ENCODE results near the gene SPOCK2.
A peak's percentile ranks its signal among the peaks of the same experiment; 100 is the strongest.

SPOCK2 gene

DNA sequence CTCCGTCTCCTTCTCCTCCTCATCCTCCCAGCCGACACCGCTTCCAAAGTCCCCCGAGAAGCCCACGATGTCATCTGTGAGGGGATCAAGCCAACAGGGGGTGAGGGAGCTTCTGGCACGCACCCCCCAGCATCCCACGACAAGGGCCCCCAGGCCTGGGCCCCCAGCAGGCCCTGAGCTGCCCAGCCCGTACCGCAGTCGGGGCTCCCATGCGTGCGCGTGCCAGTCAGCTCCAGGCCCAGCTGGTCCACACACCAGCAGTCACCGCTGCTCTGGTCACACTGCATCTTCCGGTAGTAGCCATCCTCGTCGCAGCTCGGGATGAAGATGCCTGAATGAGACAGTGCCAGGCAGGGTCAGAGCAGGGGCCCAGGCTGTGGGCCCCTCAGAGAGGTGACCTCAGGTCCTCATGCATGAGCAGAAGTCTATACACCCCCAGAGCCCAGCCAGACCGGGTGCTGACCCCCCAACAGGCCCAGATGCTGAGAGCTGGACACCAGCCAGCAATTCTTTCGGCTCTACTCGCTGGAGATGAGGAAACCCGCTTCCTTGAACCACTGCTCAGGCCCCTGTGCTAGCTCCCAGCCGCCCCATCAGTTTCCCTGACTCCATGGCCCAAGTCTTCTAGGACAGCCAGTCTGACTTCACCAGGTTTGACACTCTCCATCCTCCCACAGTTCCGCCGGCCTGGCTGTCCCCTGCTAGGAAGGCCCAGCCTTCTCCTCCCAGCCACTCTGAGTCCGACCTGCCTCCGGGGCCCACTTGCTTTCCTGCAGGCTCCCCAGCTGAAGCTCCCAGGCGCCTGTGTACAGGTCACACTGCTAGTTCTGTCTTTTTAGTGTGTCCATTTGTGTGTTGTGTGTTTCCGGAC is 25.3 kb downstream of the SPOCK2 start:
- no peak for DNase-seq
- in situ Hi-C loops (cut with MboI; ENCODE audit: low pct_unique_long_range_greater_than_20kb, low sequenced_read_pairs) = no loop called here

DNA sequence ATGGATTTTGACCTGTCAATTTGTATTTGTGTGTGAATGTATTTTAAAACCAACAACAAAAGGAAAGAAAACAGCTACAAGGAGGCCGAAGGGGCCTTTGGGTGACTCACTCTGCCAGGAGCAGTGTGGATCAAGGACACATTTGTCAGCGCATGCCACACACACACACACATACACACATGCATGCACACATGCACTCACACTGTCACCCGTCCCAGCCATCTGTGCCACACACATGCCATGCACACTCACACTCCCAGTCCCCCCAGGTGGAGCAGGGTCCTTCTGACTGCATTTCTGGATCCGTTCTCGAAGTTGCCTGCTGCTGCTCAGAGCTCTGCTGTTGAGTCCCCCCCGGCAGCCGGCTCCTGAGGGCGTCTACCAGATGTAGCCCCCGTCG is 26.0 kb downstream of the SPOCK2 start:
- in situ Hi-C loops (cut with MboI; ENCODE audit: low pct_unique_long_range_greater_than_20kb, low sequenced_read_pairs) = no loop called here
- DNase-seq = no peak

DNA sequence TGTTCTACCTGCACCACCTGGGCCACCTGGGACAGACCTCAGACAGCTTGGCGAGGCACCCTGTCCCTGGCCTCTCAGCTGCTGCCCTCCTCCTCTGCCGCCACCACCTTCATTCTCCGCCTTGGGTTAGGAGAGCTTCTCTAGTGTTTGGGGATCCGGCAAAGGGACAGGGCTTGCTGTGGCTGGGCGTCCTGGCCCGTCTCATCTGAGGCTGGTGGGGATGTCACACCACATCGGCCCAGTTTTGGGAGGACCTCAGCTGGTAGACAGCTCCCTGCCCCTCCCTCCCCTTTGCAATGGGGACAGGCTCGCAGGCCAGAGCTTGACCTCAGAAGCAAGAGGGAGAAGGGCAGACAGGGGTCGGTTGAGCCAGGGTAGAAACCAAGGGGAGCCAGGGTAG is 26.4 kb downstream of the SPOCK2 start:
- in situ Hi-C loops (cut with MboI; ENCODE audit: low pct_unique_long_range_greater_than_20kb, low sequenced_read_pairs) = no loop called here

DNA sequence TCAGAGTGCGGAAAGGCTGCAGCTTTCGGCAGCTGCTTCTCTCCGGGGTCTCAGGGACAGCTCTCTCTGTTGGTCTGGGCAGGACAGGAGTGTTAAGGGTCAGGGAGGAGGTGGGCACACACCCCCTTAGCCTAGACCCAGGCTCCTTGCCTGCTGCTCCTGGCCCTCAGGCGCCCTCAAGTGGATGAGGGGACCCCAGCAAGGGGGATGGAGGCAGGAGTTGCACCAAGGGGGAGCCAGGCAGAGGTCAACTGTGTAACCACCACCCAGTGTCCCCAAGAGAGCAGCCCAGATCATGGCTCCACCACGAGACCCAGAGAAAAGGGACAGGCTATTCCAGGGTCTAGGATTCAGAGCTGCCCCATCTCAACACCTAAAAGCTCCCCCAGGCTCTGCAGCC is 26.9 kb downstream of the SPOCK2 start:
- in situ Hi-C loops (cut with MboI; ENCODE audit: low pct_unique_long_range_greater_than_20kb, low sequenced_read_pairs) = no loop called here

More for the DNA sequence above, 26.4 kb downstream of the SPOCK2 start:
- no peak for DNase-seq

DNA sequence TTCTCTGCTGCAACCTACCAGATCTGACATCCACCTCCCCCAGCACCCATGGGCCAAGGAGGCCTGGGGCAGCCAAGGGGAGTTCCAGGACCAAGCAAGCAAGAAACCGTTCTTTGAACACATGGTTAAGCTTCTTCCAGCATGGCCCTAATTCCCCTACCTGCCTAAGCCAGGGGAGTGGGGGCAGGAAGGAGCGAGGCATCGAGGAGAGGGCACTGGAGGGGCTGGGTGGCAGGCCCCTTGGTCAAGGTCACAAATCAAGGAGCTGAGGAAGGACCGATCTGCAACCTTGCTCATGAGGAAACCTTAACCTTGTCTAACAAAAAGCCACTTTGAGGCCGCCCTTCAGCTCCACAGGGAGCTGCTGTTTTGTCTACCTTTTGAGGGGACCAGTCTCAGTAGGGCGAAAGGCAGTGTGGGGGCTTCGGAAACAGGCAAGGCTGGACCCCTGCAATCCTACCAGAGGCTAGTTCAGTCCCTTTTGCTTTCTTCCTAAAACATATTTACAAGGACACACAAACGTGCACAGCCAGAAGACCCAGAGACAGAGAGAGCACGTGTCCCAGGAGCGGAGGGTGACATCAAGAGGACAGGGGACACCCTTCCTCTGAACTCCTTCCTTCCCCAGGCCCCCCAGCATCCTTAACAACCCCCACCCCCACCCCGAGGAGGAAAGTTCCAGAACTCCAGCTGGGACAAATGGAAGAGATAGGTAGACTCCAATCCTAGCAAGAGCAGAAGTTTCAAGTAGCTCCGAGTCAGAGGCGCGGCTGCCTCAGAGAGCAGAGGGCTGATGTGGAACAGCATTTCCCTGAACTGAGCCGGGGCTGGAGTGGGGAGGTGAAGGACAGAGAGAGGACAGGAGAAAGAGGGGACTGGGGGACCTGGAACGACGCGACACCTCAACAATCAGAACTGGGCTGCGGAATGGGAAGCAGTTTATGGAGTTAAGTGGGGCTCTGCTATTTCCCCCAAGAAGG is 28.2 kb downstream of the SPOCK2 start:
- in situ Hi-C loops (cut with MboI; ENCODE audit: low pct_unique_long_range_greater_than_20kb, low sequenced_read_pairs) = no loop called here
- no peak for DNase-seq

More for the DNA sequence above, 26.9 kb downstream of the SPOCK2 start:
- no peak for DNase-seq

DNA sequence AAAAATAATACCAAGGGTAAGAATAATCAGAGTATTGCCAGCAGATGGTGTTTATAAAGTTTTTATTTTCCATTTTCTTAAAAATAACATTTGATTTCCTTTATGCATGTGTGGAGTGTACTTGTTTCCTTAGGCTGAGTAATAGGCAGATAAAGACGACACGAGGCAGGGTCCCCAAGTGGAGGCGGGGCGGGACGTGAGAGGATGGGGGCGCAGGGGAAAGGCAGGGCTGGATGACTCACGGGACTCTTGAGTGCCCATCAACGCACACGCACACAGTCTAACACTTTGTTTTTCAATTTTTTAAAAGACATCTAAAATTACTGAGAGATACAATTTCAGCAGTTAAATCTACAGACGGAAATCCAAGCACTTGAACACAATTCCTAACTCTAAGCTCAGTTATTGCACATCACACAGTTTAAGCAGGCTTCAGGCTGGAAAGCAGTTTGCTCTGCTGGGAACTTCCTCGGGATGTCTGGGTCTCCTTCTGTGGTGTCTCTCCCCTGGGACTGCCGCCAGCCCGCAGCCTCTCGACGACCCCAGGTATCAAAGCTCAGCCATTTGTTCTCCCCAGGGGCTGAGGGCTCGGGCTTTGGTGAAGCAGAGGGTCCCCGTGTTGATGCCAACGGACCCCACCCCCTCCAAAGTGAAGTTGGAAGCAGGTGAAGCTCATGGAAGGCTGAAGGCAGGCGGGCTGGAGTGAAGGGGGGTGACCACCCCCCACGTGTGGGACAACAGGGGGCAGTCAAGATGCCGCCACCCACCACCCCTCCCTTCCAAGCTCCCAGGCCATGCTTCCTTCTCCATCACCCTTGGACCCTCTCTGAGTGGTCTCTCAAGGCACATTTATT is 29.1 kb downstream of the SPOCK2 start:
- DNase-seq = no peak
- in situ Hi-C loops (cut with MboI; ENCODE audit: low pct_unique_long_range_greater_than_20kb, low sequenced_read_pairs) = no loop called here

DNA sequence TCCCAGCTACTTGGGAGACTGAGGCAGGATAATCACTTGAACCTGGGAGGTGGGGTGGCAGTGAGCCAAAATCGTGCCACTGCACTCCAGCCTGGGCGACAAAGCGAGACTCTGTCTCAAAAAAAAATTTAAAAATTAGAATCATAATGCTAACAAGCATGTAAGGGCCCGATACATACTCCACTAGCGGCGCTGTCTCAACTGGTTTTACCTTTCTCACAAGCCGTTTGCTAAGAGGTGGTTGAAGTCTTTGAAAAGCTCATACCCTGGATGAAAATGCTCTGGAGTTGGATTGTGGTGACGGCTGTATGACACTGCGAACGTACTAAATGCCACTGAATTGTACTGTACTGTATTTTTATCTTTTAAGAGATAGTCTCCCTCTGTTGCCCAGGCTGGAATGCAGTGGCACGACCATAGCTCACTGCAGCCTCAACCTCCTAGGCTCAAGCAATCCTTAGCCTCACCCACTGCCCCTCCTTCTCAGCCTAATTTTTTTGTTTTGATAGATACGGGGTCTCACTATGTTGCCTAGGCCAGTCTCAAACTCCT is 29.9 kb downstream of the SPOCK2 start:
- no peak for DNase-seq

DNA sequence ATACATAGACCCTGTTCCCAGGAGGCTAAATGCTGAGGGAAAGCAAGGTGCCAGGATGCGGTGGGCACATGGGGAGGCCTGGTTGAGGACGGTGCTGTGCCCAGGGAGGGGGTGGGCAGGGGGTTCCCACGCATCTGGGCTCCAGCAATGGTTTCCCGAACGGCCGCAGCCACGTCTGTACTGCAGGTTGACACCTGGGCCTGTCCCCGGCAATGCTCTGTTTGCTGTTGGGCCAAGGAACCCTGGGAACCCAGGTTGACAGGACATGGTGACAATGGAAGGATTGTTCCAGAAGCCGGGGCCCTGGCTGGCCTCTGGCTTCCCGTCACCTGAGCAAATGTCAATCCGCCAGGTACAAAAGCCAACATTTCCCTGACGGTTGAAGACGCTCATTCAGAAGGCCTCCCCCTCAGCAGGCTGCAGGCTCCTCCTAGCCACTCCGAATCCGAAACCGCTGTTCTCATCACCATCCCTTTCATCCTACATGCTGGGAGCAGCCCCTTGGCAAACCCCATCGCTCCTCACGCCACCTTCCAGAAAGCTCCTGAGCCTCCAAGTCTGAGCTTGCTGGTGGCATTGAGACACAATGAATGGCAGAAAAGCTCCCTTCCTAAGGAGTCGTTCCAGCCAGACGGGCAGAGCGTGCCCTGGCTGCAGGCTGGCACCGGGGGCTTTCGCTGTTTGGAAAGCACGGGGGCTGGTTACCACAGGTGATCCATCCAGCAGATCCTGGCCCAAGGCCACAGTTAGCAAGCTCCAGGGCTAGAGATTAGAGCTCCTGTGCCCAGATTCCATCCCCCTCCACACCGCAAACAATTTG is 31.2 kb downstream of the SPOCK2 start:
- in situ Hi-C loops (cut with MboI; ENCODE audit: low pct_unique_long_range_greater_than_20kb, low sequenced_read_pairs) = no loop called here

More for the DNA sequence above, 29.9 kb downstream of the SPOCK2 start:
- in situ Hi-C loops (cut with MboI; ENCODE audit: low pct_unique_long_range_greater_than_20kb, low sequenced_read_pairs) = no loop called here

DNA sequence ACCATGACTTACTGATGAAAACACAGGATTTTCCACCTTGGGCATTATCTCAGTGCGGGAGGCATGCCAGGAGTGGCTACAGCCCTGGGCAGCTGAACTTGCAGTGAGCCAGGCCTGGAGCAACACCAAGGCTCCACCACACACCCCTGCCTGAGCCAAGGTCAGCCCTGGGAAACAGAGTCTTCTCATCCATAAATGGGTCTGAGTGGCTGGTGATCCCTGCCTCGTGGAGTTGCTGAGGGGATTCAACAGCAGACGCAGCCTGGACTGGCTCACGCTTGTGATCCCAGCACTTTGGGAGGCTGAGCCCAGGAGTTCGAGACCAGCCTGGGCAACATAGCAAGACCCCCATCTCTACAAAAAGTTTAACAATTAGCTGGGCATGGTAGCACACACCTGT is 32.2 kb downstream of the SPOCK2 start:
- in situ Hi-C loops (cut with MboI; ENCODE audit: low pct_unique_long_range_greater_than_20kb, low sequenced_read_pairs) = no loop called here

More for the DNA sequence above, 31.2 kb downstream of the SPOCK2 start:
- DNase-seq = no peak

DNA sequence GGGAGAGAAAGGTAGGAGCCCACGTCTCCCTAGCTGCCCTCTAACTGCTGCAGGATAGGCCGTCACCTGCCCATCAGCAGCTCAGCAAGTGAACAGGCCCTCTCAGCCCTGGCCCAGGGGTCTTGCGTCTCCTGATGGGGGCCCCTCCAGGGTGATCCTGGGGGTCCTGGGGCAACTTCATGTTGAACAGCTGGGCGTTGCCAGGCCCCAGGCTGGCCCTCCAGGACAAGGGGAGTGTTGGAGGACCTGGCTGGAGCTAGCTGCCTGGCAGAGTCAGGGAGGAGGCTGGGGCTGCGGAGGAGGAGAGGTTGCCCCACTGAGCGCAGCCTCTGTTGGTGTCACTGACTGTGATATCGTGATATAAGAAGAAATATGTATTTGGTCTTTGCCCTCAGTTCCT is 34.7 kb downstream of the SPOCK2 start:
- in situ Hi-C loops (cut with MboI; ENCODE audit: low pct_unique_long_range_greater_than_20kb, low sequenced_read_pairs) = no loop called here
- no peak for DNase-seq

More for the DNA sequence above, 32.2 kb downstream of the SPOCK2 start:
- DNase-seq = no peak

DNA sequence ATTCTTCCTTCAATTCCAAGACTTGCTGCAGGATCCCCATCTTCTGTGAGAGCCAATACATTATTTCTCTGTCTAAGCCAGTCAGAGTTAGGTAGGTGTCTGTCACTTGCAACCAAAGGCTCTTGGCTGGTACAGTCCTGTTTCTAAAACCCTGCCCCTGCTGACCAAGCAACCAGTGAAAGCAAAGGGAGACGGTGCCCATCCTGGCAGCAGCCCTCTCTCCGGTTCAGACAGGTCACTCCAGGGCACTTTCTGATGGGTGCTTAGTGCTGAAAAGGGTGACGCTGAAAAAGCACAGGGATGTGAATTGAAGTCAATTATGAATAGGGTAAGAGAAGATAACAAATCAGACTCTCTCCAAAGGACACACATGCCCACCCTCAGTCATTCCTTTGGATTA is 37.5 kb downstream of the SPOCK2 start:
- in situ Hi-C loops (cut with MboI; ENCODE audit: low pct_unique_long_range_greater_than_20kb, low sequenced_read_pairs) = no loop called here
- DNase-seq = no peak

DNA sequence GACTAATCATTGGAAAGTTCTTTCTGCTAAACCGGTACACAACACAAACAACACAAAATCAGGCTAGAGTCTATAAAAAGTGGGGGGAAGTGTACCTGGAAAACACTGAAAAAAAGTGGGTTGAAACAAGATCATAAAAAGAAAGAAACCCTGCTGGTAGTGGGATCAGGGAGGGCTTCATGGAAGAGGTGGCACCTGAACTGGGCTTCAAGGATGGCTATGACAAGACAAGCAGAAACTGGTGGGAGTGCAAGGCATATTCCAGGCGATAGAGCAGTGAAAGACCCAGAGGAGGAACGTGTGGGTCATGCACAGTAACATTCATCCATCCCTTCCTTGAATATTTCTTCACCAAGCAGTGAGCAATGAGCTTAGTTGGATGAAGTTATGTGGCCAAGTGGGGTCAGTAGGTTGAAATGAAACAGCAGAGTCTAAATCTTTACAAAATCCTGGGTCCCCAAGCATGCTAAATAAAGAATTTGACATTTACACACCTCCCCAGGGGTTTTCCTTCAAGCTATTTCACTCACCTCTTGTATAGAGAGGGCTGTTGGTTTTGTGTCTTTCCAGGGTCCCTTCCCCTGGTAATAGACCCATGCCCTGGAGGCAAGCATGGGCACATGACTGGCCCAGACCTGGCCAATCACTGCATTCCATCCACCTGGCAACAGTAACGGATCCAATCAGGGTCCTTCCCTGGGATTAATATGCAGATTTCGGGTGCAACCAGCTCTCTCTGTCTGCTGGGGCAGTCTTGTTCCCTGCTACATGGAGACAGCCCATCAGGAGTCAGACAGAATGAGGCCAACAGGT is 38.2 kb downstream of the SPOCK2 start:
- DNase-seq = no peak
- in situ Hi-C loops (cut with MboI; ENCODE audit: low pct_unique_long_range_greater_than_20kb, low sequenced_read_pairs) = no loop called here

DNA sequence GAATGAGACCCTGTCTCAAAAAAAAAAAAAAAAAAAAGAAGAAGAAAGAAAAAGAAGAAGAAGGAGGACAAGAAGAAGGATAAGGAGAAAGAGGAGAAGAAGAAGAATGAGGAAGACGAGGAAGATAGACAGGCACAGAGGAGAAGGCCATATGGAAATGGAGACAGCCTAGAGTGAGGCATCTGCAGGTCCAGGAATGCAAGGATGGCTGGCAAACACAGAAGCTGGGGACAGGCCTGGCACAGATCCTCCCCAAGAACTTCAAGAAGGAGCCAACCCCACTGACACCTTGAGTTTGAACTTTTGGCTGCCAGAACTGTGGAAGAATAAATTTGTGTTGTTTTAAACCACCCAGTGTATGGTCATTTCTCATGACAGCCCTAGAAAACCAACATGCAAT is 38.9 kb downstream of the SPOCK2 start:
- in situ Hi-C loops (cut with MboI; ENCODE audit: low pct_unique_long_range_greater_than_20kb, low sequenced_read_pairs) = no loop called here
- no peak for DNase-seq

DNA sequence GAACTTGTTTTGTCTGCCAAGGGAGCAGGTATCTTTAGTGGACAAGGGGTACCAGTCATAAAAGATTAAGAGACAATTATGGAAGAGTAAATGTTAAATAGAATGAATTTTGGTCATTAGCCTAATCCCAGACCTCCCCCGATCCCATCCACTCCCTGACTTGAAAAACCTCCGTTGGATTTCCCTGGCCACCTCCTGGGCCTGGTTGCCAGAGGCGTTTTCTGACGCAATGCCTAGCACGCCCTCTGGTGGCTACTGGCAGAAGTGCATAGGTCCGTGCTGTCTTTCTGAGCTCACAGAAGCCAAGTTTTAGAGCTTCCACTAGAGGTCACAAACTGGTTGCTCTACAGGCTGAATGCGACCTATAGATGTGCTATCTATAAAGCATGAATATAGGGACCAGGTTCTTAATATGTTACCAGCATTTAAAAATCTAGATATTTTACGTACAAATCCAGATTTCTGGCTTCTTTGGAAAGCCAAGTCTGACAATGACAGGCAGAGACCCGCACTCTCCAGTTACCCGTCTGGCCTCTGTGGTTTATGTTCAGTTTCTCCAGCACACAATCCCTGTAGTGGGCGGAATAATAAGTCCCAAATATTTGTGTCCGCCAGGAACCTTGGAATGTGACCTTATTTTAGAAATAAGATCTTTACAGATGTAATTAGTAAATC is 39.8 kb downstream of the SPOCK2 start:
- in situ Hi-C loops (cut with MboI; ENCODE audit: low pct_unique_long_range_greater_than_20kb, low sequenced_read_pairs) = no loop called here

DNA sequence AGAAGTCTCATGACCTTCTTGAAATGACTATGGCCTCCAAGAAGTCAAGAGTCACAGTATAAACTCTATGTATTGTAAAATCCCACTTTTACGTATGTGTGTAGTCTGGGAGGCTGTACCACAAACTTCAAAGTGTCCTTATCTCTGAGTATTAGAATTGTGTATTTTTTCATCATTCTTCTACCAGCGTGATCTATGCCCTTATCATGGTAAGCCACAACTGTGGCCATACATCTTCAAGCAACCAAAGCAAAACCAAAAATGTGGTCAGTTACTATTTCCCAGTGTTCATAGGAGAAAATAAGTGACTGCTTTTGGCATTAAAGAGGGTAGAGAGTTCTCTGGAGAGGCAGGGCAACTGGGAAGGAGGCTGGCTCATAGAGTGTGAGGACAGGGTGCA is 42.8 kb downstream of the SPOCK2 start:
- in situ Hi-C loops (cut with MboI; ENCODE audit: low pct_unique_long_range_greater_than_20kb, low sequenced_read_pairs) = no loop called here
- DNase-seq = no peak

More for the DNA sequence above, 39.8 kb downstream of the SPOCK2 start:
- DNase-seq = peak; percentile 94

DNA sequence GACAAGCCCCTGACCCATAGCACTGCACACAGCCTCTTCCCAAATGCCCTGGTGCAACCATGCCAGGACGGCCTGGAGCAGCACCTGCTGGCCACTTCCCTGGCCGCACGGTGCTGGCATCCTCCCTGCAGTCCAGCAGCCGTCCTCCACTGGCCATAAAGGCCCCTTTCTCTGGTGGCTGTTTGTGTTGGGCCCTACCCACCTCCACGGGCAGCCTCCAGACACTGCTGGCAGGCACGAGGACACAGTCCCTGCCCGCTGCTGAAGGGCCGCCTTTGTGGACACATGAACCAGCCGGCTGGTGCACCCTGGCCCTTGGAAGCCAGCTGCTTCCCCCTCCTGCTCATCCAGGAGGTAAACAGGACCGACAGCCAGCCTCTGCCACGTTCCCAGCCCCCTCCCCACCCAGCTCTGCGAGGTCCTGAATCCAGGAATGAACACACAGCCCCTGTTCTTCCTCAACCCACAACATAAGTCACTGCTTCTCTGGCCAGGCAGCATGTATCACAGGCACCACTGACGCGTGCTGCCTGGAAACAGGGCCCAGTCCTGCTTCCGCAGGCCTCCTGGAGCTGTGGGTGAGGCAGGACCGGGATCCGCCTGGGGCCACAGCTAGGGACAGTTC is 43.8 kb downstream of the SPOCK2 start:
- DNase-seq = no peak
- in situ Hi-C loops (cut with MboI; ENCODE audit: low pct_unique_long_range_greater_than_20kb, low sequenced_read_pairs) = no loop called here
